Epithelial cell of proximal tubule (primary cell): ENCODE measurements around the gene DZIP1L. TPM values are rescaled to one million over a fixed set of nuclear protein-coding genes. Genes with fewer than 3 reads are reported as not detected.
A peak's percentile ranks its signal among the peaks of the same experiment; 100 is the strongest.

Experiments used
- DNase-seq: peaks from one replicate; pipeline ENCODE4 v3.0.0-alpha.2; 2011; ENCODE audit warnings: low read depth
- H3K4me3 ChIP-seq: 2 replicates; pipeline ENCODE4 v1.5.1; 2011; ENCODE audit warnings: low read depth, mild to moderate bottlenecking, low read length
- CTCF ChIP-seq: conservative IDR thresholded peaks from 2 replicates; pipeline ENCODE4 v1.5.1; 2012; ENCODE audit warnings: low read depth, mild to moderate bottlenecking, low read length
- total RNA-seq: library from RNA; depleted of rRNA; stranded (reverse); fragments of >200 nt; gene quantifications from 2 replicates; pipeline ENCODE4 v1.2.3, GENCODE V29; 2015

The DZIP1L gene
- total RNA-seq, 1 donor from 2014 or later: 5.9 TPM

GRCh38 chr3:138127636-138128365, 12.4 kb upstream of the DZIP1L start:
- DNase-seq: no peak
- H3K4me3 ChIP-seq: no peak overlapping the region
- TF ChIP-seq CTCF: no peak

- DNase-seq: no peak
- no peak overlapping the region for H3K4me3 ChIP-seq
- TF ChIP-seq CTCF: no peak
These were observed 10.3 kb upstream of the DZIP1L start for GRCh38 chr3:138125548-138126221.

GRCh38 chr3:138124706-138125355, 9.4 kb upstream of the DZIP1L start:
- no peak overlapping the region for H3K4me3 ChIP-seq
- no peak for DNase-seq
- TF ChIP-seq CTCF: no peak

- no peak for DNase-seq
- TF ChIP-seq CTCF: no peak
- H3K4me3 ChIP-seq: no peak overlapping the region
These were observed 8.8 kb upstream of the DZIP1L start for GRCh38 chr3:138124188-138124587.

GRCh38 chr3:138119423-138119766, 4.0 kb upstream of the DZIP1L start:
- no peak for DNase-seq
- H3K4me3 ChIP-seq: no peak overlapping the region
- TF ChIP-seq CTCF: no peak

- peak; percentile 97 for TF ChIP-seq CTCF
- no peak overlapping the region for H3K4me3 ChIP-seq
- no peak for DNase-seq
These were observed 3.4 kb upstream of the DZIP1L start for GRCh38 chr3:138118612-138119422.
